GM18498 (cell line): ENCODE data around the gene POP7.
A peak's percentile ranks its signal among the peaks of the same experiment; 100 is the strongest.
"Not testable (repeated sequence)": the region's sequence is repeated elsewhere in the genome, so short reads cannot be mapped to it uniquely, and the experiment has no call there.

Source experiments
- ATAC-seq: cut with Tn5 transposase; IDR thresholded peaks from one replicate; pipeline ENCODE4 v1.9.1; 2021; ENCODE audit warnings: mild to moderate bottlenecking, moderate library complexity; ENCODE audit not compliant: unreplicated experiment

The POP7 gene

GRCh38 chr7:100691676-100692577 lies 14.0 kb upstream of the POP7 start:
- peak; percentile 34 for ATAC-seq

GRCh38 chr7:100692578-100692961 lies 13.4 kb upstream of the POP7 start:
- no peak for ATAC-seq

- peak; percentile 33 for ATAC-seq
Observed at GRCh38 chr7:100693312-100694097, 12.4 kb upstream of the POP7 start.

GRCh38 chr7:100694098-100694745 lies 11.7 kb upstream of the POP7 start, which contains the start of gene GIGYF1:
GIGYF1 (minus strand) TSS chr7:100694250; CDS start chr7:100688238, 6,012 bp downstream.
- peak; percentile 60 for ATAC-seq

GRCh38 chr7:100696123-100696521 lies 9.8 kb upstream of the POP7 start:
- ATAC-seq, result no peak

- ATAC-seq, result no peak
Observed at GRCh38 chr7:100699018-100699417, 6.9 kb upstream of the POP7 start.

GRCh38 chr7:100701089-100701488 lies 4.8 kb upstream of the POP7 start:
- not testable (repeated sequence) for ATAC-seq

- ATAC-seq, result peak; percentile 68
Observed at GRCh38 chr7:100705320-100705752, 585 bp upstream of the POP7 start.

GRCh38 chr7:100706672-100707311 lies 871 bp downstream of the POP7 start:
- ATAC-seq, result no peak

- ATAC-seq, result no peak
Observed at GRCh38 chr7:100708395-100708794, 2.5 kb downstream of the POP7 start.

- no peak for ATAC-seq
Observed at GRCh38 chr7:100710452-100710851, 4.5 kb downstream of the POP7 start.

- ATAC-seq, result no peak
Observed at GRCh38 chr7:100711369-100711768, 5.4 kb downstream of the POP7 start.

GRCh38 chr7:100714725-100715124 lies 8.8 kb downstream of the POP7 start:
- ATAC-seq, result no peak

- ATAC-seq, result not testable (repeated sequence)
Observed at GRCh38 chr7:100717073-100717472, 11.2 kb downstream of the POP7 start.

GRCh38 chr7:100719523-100720278 lies 13.8 kb downstream of the POP7 start:
- ATAC-seq, result no peak

- no peak for ATAC-seq
Observed at GRCh38 chr7:100720279-100720670, 14.4 kb downstream of the POP7 start, which contains the start of gene EPO. EPO (plus strand) TSS chr7:100720468; CDS start chr7:100720981, 513 bp downstream.

- no peak for ATAC-seq
Observed at GRCh38 chr7:100720671-100721504, 15.0 kb downstream of the POP7 start.

- ATAC-seq, result no peak
Observed at GRCh38 chr7:100721505-100721812, 15.5 kb downstream of the POP7 start.
